ENCODE results near the gene NRXN3. TPM values are rescaled to one million over a fixed set of nuclear protein-coding genes. Genes with fewer than 3 reads are reported as not detected.

NRXN3 gene
- total and polyA plus RNA-seq, 2 of the 4 experiments (the other 2 are of a cell fraction) = 4.8 to 25.1 TPM

DNA sequence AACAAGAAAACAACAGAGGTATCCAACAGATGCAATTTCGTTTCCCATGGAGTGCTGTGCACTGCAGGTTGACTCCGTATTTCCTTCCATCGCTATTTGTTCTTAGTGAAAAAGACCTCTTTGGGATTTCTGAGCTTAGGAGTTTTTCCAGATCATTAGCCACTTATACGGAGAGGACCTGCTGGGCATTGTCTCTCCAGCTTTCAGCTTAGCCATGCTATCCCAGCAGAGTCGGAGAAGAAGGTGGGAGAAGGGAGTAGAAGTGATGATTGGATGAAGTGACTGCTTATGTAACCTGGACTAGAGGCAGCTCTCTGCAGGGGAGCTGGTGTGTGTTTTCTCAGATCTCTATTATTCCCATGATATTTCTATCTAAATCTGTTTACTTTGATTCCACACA is 1303.5 kb downstream of the NRXN3 start:
- in situ Hi-C loops (cut with MboI; ENCODE audit: low sequenced_read_pairs) = no loop called here
- Histone ChIP-seq H2BK20ac (ENCODE audit: low read depth, low read length) (no peak overlapping the region), H3K27me3 (ENCODE audit: control insufficient read depth, insufficient read depth, low read length) (no peaks in the 10 kb centered on the region), H3K4ac (ENCODE audit: low read depth, low read length) (no peak overlapping the region), H2AK9ac (replicated peaks; ENCODE audit: low read depth, low read length, poor library complexity) (no peak overlapping the region), H3K9ac (ENCODE audit: low read depth, low read length) (no peak overlapping the region), H3K9me3 (ENCODE audit: control insufficient read depth, insufficient read depth, low read length) (no peaks in the 10 kb centered on the region), H3K27ac (ENCODE audit: insufficient read depth, low read length) (no peak overlapping the region), H3K9me1 (ENCODE audit: insufficient read depth, low read length) (no peaks in the 10 kb centered on the region), H3K36me3 (ENCODE audit: control insufficient read depth, insufficient read depth, low read length) (no peaks in the 10 kb centered on the region), H2BK120ac (ENCODE audit: low read depth, low read length) (no peak overlapping the region), H3K23ac (ENCODE audit: low read depth, low read length) (no peak overlapping the region), H2BK5ac (ENCODE audit: low read depth, low read length, poor library complexity, severe bottlenecking) (no peak overlapping the region), H4K5ac (ENCODE audit: low read depth, low read length) (no peak overlapping the region), H3K4me2 (ENCODE audit: low read depth, low read length) (no peak overlapping the region), H2AK5ac (ENCODE audit: low read depth, low read length) (no peak overlapping the region), H3K18ac (ENCODE audit: low read depth, low read length) (no peak overlapping the region), H4K91ac (ENCODE audit: insufficient read depth, low read depth, low read length) (no peak overlapping the region), H3K14ac (replicated peaks; ENCODE audit: low read depth, low read length) (no peak overlapping the region), H3K4me1 (ENCODE audit: control insufficient read depth, insufficient read depth, low read length) (peaks cover 3% of the 10 kb centered on the region; the same call in 1 of the 2 replicates), H4K20me1 (ENCODE audit: insufficient read depth, low read length) (no peaks in the 10 kb centered on the region), H2BK15ac (ENCODE audit: low read depth, low read length) (no peak overlapping the region), H2AFZ (replicated peaks; ENCODE audit: low read length, poor library complexity) (no peak overlapping the region), H3K4me3 (ENCODE audit: insufficient read depth, low read depth, low read length) (no peak overlapping the region), H3K79me1 (ENCODE audit: low read depth in 1 of 2, low read length in 2 of 2) (no peaks in the 10 kb centered on the region; a peak in 1 of 4 replicates), H3K56ac (ENCODE audit: extremely low read depth, insufficient read depth, low read length) (no peak overlapping the region), H4K8ac (ENCODE audit: low read depth in 2 of 2, low read length in 2 of 2) (no peak overlapping the region)
- dilution Hi-C loops (cut with HindIII; ENCODE audit: low sequenced_read_pairs, unreplicated experiment) = no loop called here
- WGBS, 2 experiments (ENCODE audit: extremely low coverage in 2 of 2, insufficient read length in 1 of 2) = 97% methylated on average over 4 of the region's 5 CpGs; no CpG with 5 or more reads in 1 of the 2 experiments
- BruUV-seq (replicated peaks) = no TSS peak
- DNase-seq (no peak), ATAC-seq (ENCODE audit: low read depth) (no peak)
- intact Hi-C loops (cut with micrococcal nuclease) = no loop called here
- CTCF ChIA-PET = interaction anchor here (1.6 kb wide), 1 partner anchor 10 kb away, joined by 3 read pairs; no protein-coding TSS in a partner anchor
- TF ChIP-seq CHD1 (IDR thresholded peaks at IDR 0.05; ENCODE audit: low read depth, low read length) = no peak
- no peak for TF ChIP-seq MAZ (IDR thresholded peaks at IDR 0.05; ENCODE audit: borderline replicate concordance, low read depth, low read length)
- TF ChIP-seq MAFK (IDR thresholded peaks at IDR 0.05; ENCODE audit: low read depth, low read length) = no peak
- no peak for TF ChIP-seq POLR2A (IDR thresholded peaks at IDR 0.05; ENCODE audit: low read depth, low read length)
- no peak for TF ChIP-seq MXI1 (IDR thresholded peaks at IDR 0.05; ENCODE audit: borderline replicate concordance, low read depth, low read length)
- POLR2A ChIA-PET (ENCODE audit: unreplicated experiment) = no interaction called here

All from IMR-90 (cell line).